ENCODE results near the gene ZNF445.
"Not testable (repeated sequence)": the region's sequence is repeated elsewhere in the genome, so short reads cannot be mapped to it uniquely, and the experiment has no call there.

ZNF445 gene

GRCh38 chr3:44439499-44440295 lies 37.8 kb downstream of the ZNF445 start:
- no peak for DNase-seq (ENCODE audit: low read depth, low spot score)
- no peak overlapping the region for H3K27ac ChIP-seq

GRCh38 chr3:44437800-44438199 lies 39.7 kb downstream of the ZNF445 start:
- no peak for DNase-seq (ENCODE audit: low read depth, low spot score)

GRCh38 chr3:44436181-44436580 lies 41.3 kb downstream of the ZNF445 start:
- no peak for DNase-seq (ENCODE audit: low read depth, low spot score)
- H3K27ac ChIP-seq = no peak overlapping the region

More at GRCh38 chr3:44437800-44438199, 39.7 kb downstream of the ZNF445 start:
- no peak overlapping the region for H3K27ac ChIP-seq

- no peak overlapping the region for H3K27ac ChIP-seq
- DNase-seq (ENCODE audit: low read depth, low spot score) = no peak
Observed at GRCh38 chr3:44434834-44435510, 42.5 kb downstream of the ZNF445 start.

- no peak for DNase-seq (ENCODE audit: low read depth, low spot score)
Observed at GRCh38 chr3:44430466-44430865, 47.0 kb downstream of the ZNF445 start.

GRCh38 chr3:44429459-44429858 lies 48.0 kb downstream of the ZNF445 start:
- no peak for DNase-seq (ENCODE audit: low read depth, low spot score)
- no peak overlapping the region for H3K27ac ChIP-seq

More at GRCh38 chr3:44430466-44430865, 47.0 kb downstream of the ZNF445 start:
- H3K27ac ChIP-seq = no peak overlapping the region

GRCh38 chr3:44428910-44429309 lies 48.6 kb downstream of the ZNF445 start:
- no peak overlapping the region for H3K27ac ChIP-seq
- no peak for DNase-seq (ENCODE audit: low read depth, low spot score)

- no peak overlapping the region for H3K27ac ChIP-seq
- DNase-seq (ENCODE audit: low read depth, low spot score) = no peak
Observed at GRCh38 chr3:44427683-44428082, 49.8 kb downstream of the ZNF445 start.

- no peak for DNase-seq (ENCODE audit: low read depth, low spot score)
- no peak overlapping the region for H3K27ac ChIP-seq
Observed at GRCh38 chr3:44424758-44425157, 52.7 kb downstream of the ZNF445 start.

- H3K27ac ChIP-seq = no peak overlapping the region
- no peak for DNase-seq (ENCODE audit: low read depth, low spot score)
Observed at GRCh38 chr3:44421280-44421679, 56.2 kb downstream of the ZNF445 start.

GRCh38 chr3:44420676-44421075 lies 56.8 kb downstream of the ZNF445 start:
- DNase-seq (ENCODE audit: low read depth, low spot score) = no peak
- H3K27ac ChIP-seq = no peak overlapping the region

- DNase-seq (ENCODE audit: low read depth, low spot score) = no peak
- H3K27ac ChIP-seq = no peak overlapping the region
Observed at GRCh38 chr3:44419923-44420650, 57.4 kb downstream of the ZNF445 start.

GRCh38 chr3:44419116-44419922 lies 58.2 kb downstream of the ZNF445 start:
- no peak overlapping the region for H3K27ac ChIP-seq
- no peak for DNase-seq (ENCODE audit: low read depth, low spot score)

GRCh38 chr3:44418549-44418948 lies 58.9 kb downstream of the ZNF445 start:
- DNase-seq (ENCODE audit: low read depth, low spot score) = no peak
- no peak overlapping the region for H3K27ac ChIP-seq

- not testable (repeated sequence) for DNase-seq (ENCODE audit: low read depth, low spot score); H3K27ac ChIP-seq
Observed at GRCh38 chr3:44418118-44418517, 59.4 kb downstream of the ZNF445 start.

- no peak overlapping the region for H3K27ac ChIP-seq
- no peak for DNase-seq (ENCODE audit: low read depth, low spot score)
Observed at GRCh38 chr3:44416031-44417030, 61.1 kb downstream of the ZNF445 start.

GRCh38 chr3:44415421-44415820 lies 62.0 kb downstream of the ZNF445 start:
- H3K27ac ChIP-seq = no peak overlapping the region
- no peak for DNase-seq (ENCODE audit: low read depth, low spot score)

- no peak for DNase-seq (ENCODE audit: low read depth, low spot score)
- no peak overlapping the region for H3K27ac ChIP-seq
Observed at GRCh38 chr3:44414517-44415090, 62.9 kb downstream of the ZNF445 start.

- DNase-seq (ENCODE audit: low read depth, low spot score) = no peak
- no peak overlapping the region for H3K27ac ChIP-seq
Observed at GRCh38 chr3:44412365-44412764, 65.1 kb downstream of the ZNF445 start.

Measured in epithelial cell of prostate (primary cell).